ENCODE measurements around the gene SMAD9.

DNA sequence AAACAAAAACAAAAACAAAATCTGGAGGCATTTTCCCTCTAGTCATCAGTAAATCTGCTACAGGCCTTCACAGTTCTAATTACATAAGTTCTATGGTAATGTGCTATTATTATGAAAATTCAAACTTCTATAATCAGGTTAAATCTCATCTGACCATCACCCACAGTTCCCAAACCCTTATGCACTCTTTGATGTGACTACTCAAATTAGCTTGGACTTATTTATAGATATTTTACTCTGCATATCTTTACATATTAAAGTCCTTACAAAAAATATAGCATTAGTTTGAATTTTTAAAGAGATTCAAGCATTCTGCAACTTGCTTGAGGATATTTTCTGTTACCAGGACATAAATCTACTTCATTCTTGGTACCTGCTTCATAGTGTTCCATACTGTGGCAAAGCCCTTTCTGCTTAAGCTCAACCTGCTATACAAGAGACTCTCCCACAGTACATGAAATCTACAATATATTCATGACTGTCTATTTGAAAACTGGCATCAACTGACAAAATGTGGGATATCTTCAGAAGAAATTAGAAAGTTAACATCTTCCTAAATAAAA lies 22.9 kb downstream of the SMAD9 start:
- TF ChIP-seq, protein P1, sequence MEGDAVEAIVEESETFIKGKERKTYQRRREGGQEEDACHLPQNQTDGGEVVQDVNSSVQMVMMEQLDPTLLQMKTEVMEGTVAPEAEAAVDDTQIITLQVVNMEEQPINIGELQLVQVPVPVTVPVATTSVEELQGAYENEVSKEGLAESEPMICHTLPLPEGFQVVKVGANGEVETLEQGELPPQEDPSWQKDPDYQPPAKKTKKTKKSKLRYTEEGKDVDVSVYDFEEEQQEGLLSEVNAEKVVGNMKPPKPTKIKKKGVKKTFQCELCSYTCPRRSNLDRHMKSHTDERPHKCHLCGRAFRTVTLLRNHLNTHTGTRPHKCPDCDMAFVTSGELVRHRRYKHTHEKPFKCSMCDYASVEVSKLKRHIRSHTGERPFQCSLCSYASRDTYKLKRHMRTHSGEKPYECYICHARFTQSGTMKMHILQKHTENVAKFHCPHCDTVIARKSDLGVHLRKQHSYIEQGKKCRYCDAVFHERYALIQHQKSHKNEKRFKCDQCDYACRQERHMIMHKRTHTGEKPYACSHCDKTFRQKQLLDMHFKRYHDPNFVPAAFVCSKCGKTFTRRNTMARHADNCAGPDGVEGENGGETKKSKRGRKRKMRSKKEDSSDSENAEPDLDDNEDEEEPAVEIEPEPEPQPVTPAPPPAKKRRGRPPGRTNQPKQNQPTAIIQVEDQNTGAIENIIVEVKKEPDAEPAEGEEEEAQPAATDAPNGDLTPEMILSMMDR (conservative IDR thresholded peaks at IDR 0.05; ENCODE audit: low read length): no peak
- no peak for TF ChIP-seq EZH2phosphoT487 (IDR thresholded peaks at IDR 0.05; ENCODE audit: borderline replicate concordance)
